B cell (primary cell): Measurements from ENCODE around the gene PGAP6. TPM values are rescaled to one million over a fixed set of nuclear protein-coding genes. Genes with fewer than 3 reads are reported as not detected.

Experiments used
- ATAC-seq: fragments of 200-7000 bp; cut with Tn5 transposase; one replicate; pipeline ENCODE4 v1.10.0; 2021; ENCODE audit warnings: low read depth, mild to moderate bottlenecking, moderate number of reproducible peaks, moderate library complexity
- CTCF ChIA-PET: fragments of 350-600 bp; sonication (Branson Sonifier 250); formaldehyde crosslinking; loops from one replicate; lab custom pipeline; 2021; ENCODE audit warnings: antibody characterized with exemption, inconsistent platforms; lab: Charles Lee
- POLR2A ChIA-PET: fragments of 350-600 bp; sonication (Branson Sonifier 250); formaldehyde crosslinking; loops from one replicate; lab custom pipeline; 2021; ENCODE audit warnings: antibody characterized with exemption; lab: Charles Lee
- DNase-seq: peaks from one replicate; pipeline ENCODE4 v3.0.0; 2013
- H2AFZ ChIP-seq: 2 replicates; pipeline ENCODE4 v1.6.1; 2012; ENCODE audit warnings: mild to moderate bottlenecking, low read depth, low read length; ENCODE audit not compliant: insufficient read depth, poor library complexity, severe bottlenecking
- H3K27ac ChIP-seq, 2 donors: 1 replicate in 1 of 2; 2 replicates in 1 of 2; pipeline ENCODE4 v1.5.1; 2012 to 2013; ENCODE audit warnings: low read length in 2 of 2, mild to moderate bottlenecking in 2 of 2, moderate library complexity in 1 of 2
- H3K27me3 ChIP-seq, 4 experiments: fragments of 200-600 bp in 1 of 4; sonication (generic) in 1 of 4; replicated peaks in 1 of 4; 1 replicate in 2 of 4; 2 replicates in 2 of 4; pipeline versions ENCODE4 v1.6.1 to v1.7.0; 2013 to 2016; ENCODE audit warnings: low read length in 3 of 4, mild to moderate bottlenecking in 2 of 4, mixed read lengths in 1 of 4, moderate library complexity in 1 of 4; ENCODE audit not compliant: insufficient read depth in 4 of 4, control insufficient read depth in 3 of 4; ENCODE audit errors: control extremely low read depth in 1 of 4
- H3K36me3 ChIP-seq, 2 experiments: replicated peaks in 1 of 2; 1 replicate in 1 of 2; 2 replicates in 1 of 2; pipeline versions ENCODE4 v1.6.1 to v1.7.1; 2013; ENCODE audit warnings: low read length in 1 of 2; ENCODE audit not compliant: insufficient read depth in 2 of 2, control insufficient read depth in 1 of 2; ENCODE audit errors: control extremely low read depth in 1 of 2, extremely low read depth in 1 of 2
- H3K4me1 ChIP-seq, 2 donors: fragments of 200-600 bp in 1 of 2; sonication (generic) in 1 of 2; 1 replicate in 1 of 2; 2 replicates in 1 of 2; pipeline versions ENCODE4 v1.5.1 to v1.6.1; 2013 to 2017; ENCODE audit warnings: low read length in 2 of 2; ENCODE audit not compliant: control insufficient read depth in 2 of 2, insufficient read depth in 2 of 2
- H3K4me2 ChIP-seq: replicated peaks from 2 replicates; pipeline ENCODE3; 2012; ENCODE audit warnings: mild to moderate bottlenecking, low read depth, low read length; ENCODE audit not compliant: poor library complexity, severe bottlenecking
- H3K4me3 ChIP-seq, 5 experiments: fragments of 200-600 bp in 1 of 5; sonication (generic) in 1 of 5; 1 replicate in 3 of 5; 2 replicates in 2 of 5; pipeline versions ENCODE4 v1.5.1 to v1.7.0; 2011 to 2016; ENCODE audit warnings: low read length in 4 of 5, mild to moderate bottlenecking in 4 of 5, low read depth in 2 of 5, control low read depth in 1 of 5, moderate library complexity in 1 of 5; ENCODE audit not compliant: insufficient read depth in 1 of 5; ENCODE audit errors: control extremely low read depth in 1 of 5, extremely low read depth in 1 of 5
- H3K79me2 ChIP-seq: fragments of 200-600 bp; sonication (generic); one replicate; pipeline ENCODE4 v1.6.0; 2016; ENCODE audit warnings: low read length; ENCODE audit not compliant: control insufficient read depth, insufficient read depth
- H3K9ac ChIP-seq: fragments of 200-600 bp; sonication (generic); 2 replicates; pipeline ENCODE4 v1.6.1; 2017; ENCODE audit warnings: mild to moderate bottlenecking, low read length, moderate library complexity
- H3K9me3 ChIP-seq, 3 donors: one replicate each; pipeline versions ENCODE4 v1.6.1 to v1.7.1; 2013; ENCODE audit warnings: low read length in 2 of 3; ENCODE audit not compliant: control insufficient read depth in 2 of 3, insufficient read depth in 1 of 3; ENCODE audit errors: control extremely low read depth in 1 of 3
- H4K20me1 ChIP-seq: 2 replicates; pipeline ENCODE4 v1.6.0; 2012; ENCODE audit warnings: mild to moderate bottlenecking, low read length; ENCODE audit not compliant: insufficient read depth, control insufficient read depth, poor library complexity, severe bottlenecking
- H3K27ac Mint-ChIP-seq: one replicate; pipeline ENCODE4 v1.8.0; 2021; ENCODE audit warnings: mixed read lengths
- H3K27me3 Mint-ChIP-seq: one replicate; pipeline ENCODE4 v1.8.0; 2021; ENCODE audit warnings: mixed read lengths
- H3K4me1 Mint-ChIP-seq: one replicate; pipeline ENCODE4 v1.8.0; 2021; ENCODE audit warnings: mixed read lengths
- H3K4me3 Mint-ChIP-seq: one replicate; pipeline ENCODE4 v1.8.0; 2021; ENCODE audit warnings: mixed read lengths
- H3K9me3 Mint-ChIP-seq: one replicate; pipeline ENCODE4 v1.8.0; 2022; ENCODE audit warnings: mixed read lengths; ENCODE audit not compliant: insufficient read depth
- CTCF ChIP-seq: fragments of 200-600 bp; IDR thresholded peaks from one replicate; pipeline ENCODE4 v1.8.0; 2022; ENCODE audit warnings: antibody characterized with exemption, mild to moderate bottlenecking
- EZH2 ChIP-seq: IDR thresholded peaks from 2 replicates; pipeline ENCODE4 v1.6.1; 2012; ENCODE audit warnings: borderline replicate concordance, low read depth, mild to moderate bottlenecking, moderate library complexity, low read length; ENCODE audit not compliant: insufficient read depth, poor library complexity, severe bottlenecking
- WGBS: methylation state at CpG from one replicate; pipeline ENCODE4 v1.1.5; 2013; ENCODE audit warnings: missing lambda C conversion rate; ENCODE audit not compliant: insufficient coverage; 5-methylcytosine and 5-hydroxymethylcytosine counted together
- intact Hi-C: fragments of 100-400 bp; cut with micrococcal nuclease; formaldehyde crosslinking; loops from one replicate; pipeline ENCODE4 v1.10.0; 2022
- polyA plus RNA-seq: library from polyadenylated mRNA; depleted of rRNA; stranded (reverse); fragments of >200 nt; gene quantifications from 2 replicates; pipeline ENCODE4 v1.2.3, GENCODE V29; 2012
- total RNA-seq, 2 donors: library from RNA; stranded (reverse); fragments of 120-200 nt in 1 of 2; gene quantifications; 1 replicate in 1 of 2; 2 replicates in 1 of 2; pipeline versions ENCODE4 v1.2.3 to v1.2.4, GENCODE V29; 2013 to 2022

Gene PGAP6
- total and polyA plus RNA-seq, 2 donors (not counting 1 experiment from before 2014, with no cell fraction given), result 47.4 to 158 TPM

GRCh38 chr16:359871-360697 lies 21.7 kb downstream of the PGAP6 start:
- H3K9me3 ChIP-seq, result no peaks in the 10 kb centered on the region
- Mint-ChIP-seq H3K27ac (no peak overlapping the region), H3K27me3 (peaks cover 5% of the 10 kb centered on the region), H3K4me3 (no peak overlapping the region), H3K9me3 (no peaks in the 10 kb centered on the region), H3K4me1 (peaks cover 4% of the 10 kb centered on the region)
- no peak overlapping the region for H3K9ac ChIP-seq
- H3K4me2 ChIP-seq, result no peak overlapping the region
- intact Hi-C loops, result no loop called here
- H3K4me3 ChIP-seq, result no peak overlapping the region
- CTCF ChIA-PET, result interaction anchor here (3.6 kb wide), 1 partner anchor 254 kb away, joined by 63 read pairs; no protein-coding TSS in a partner anchor
- POLR2A ChIA-PET, result no interaction called here
- H3K4me1 ChIP-seq, result peaks cover 0 to 8% of the 10 kb centered on the region in 2 donors
- TF ChIP-seq CTCF (no peak), EZH2 (no peak)
- H3K36me3 ChIP-seq, result no peaks in the 10 kb centered on the region
- no peak for ATAC-seq
- no peak for DNase-seq
- H3K27ac ChIP-seq, result no peak overlapping the region
- H3K27me3 ChIP-seq, result peaks cover 0 to 10% (median 0%) of the 10 kb centered on the region in 4 experiments
- no peaks in the 10 kb centered on the region for H4K20me1 ChIP-seq
- no peaks in the 10 kb centered on the region for H3K79me2 ChIP-seq
- WGBS, result 91% methylated on average over 39 of the region's 47 CpGs
- H2AFZ ChIP-seq, result no peak overlapping the region

- Mint-ChIP-seq H3K27me3 (peaks cover 5% of the 10 kb centered on the region), H3K27ac (no peak overlapping the region), H3K4me1 (peaks cover 6% of the 10 kb centered on the region), H3K4me3 (no peak overlapping the region), H3K9me3 (no peaks in the 10 kb centered on the region)
- no peak overlapping the region for H3K27ac ChIP-seq
- no peak overlapping the region for H2AFZ ChIP-seq
- H3K4me2 ChIP-seq, result no peak overlapping the region
- 89% methylated on average over 19 of the region's 19 CpGs for WGBS
- H3K79me2 ChIP-seq, result no peaks in the 10 kb centered on the region
- no peak for TF ChIP-seq CTCF
- TF ChIP-seq EZH2, result no peak
- H3K4me1 ChIP-seq, result peaks cover 0 to 8% of the 10 kb centered on the region in 2 donors
- CTCF ChIA-PET, result no interaction called here
- H3K9ac ChIP-seq, result no peak overlapping the region
- no peaks in the 10 kb centered on the region for H4K20me1 ChIP-seq
- no peaks in the 10 kb centered on the region for H3K36me3 ChIP-seq
- POLR2A ChIA-PET, result no interaction called here
- H3K9me3 ChIP-seq, result no peaks in the 10 kb centered on the region
- peaks cover 0 to 5% (median 0%) of the 10 kb centered on the region in 4 experiments for H3K27me3 ChIP-seq
- ATAC-seq (no peak), DNase-seq (no peak)
- H3K4me3 ChIP-seq, result no peak overlapping the region
- intact Hi-C loops, result no loop called here
These were observed 22.6 kb downstream of the PGAP6 start for GRCh38 chr16:359067-359763.
